SK-N-MC (cell line): ENCODE results near the gene MDH2.
"Not testable (repeated sequence)": the region's sequence is repeated elsewhere in the genome, so short reads cannot be mapped to it uniquely, and the experiment has no call there.

Source experiments
- DNase-seq: peaks from one replicate; pipeline ENCODE4 v3.0.0-alpha.2; 2011; ENCODE audit warnings: low read depth, low spot score
- H3K27ac ChIP-seq: fragments of 200-600 bp; sonication (generic); 2 replicates; pipeline ENCODE4 v1.5.1; 2016; ENCODE audit warnings: mixed run types
- H3K36me3 ChIP-seq: fragments of 200-600 bp; sonication (generic); 2 replicates; pipeline ENCODE4 v1.6.1; 2017; ENCODE audit warnings: antibody characterized with exemption, low read length, mixed read lengths; ENCODE audit not compliant: insufficient read depth
- H3K4me3 ChIP-seq: fragments of 200-600 bp; sonication (generic); 2 replicates; pipeline ENCODE4 v1.5.1; 2016
- H3K9ac ChIP-seq: fragments of 200-600 bp; sonication (generic); 2 replicates; pipeline ENCODE4 v1.8.0; 2017; ENCODE audit warnings: mixed run types, mixed read lengths; ENCODE audit not compliant: insufficient read length
- H3K9me3 ChIP-seq: fragments of 200-600 bp; sonication (generic); 2 replicates; pipeline ENCODE4 v1.6.1; 2017; ENCODE audit warnings: low read depth, mild to moderate bottlenecking, antibody characterized with exemption, low read length, moderate library complexity, mixed read lengths
- EZH2 ChIP-seq: fragments of 200-600 bp; sonication (generic); IDR thresholded peaks from one replicate; pipeline ENCODE4 v1.6.1; 2017; ENCODE audit warnings: antibody characterized with exemption
- FOXP2 ChIP-seq: optimal IDR thresholded peaks from 2 replicates; pipeline ENCODE3; 2011; ENCODE audit warnings: mild to moderate bottlenecking, moderate library complexity; ENCODE audit not compliant: insufficient read depth; ENCODE audit errors: extremely low read length, control extremely low read depth
- POLR2AphosphoS5 ChIP-seq: IDR thresholded peaks from 2 replicates; pipeline ENCODE4 v1.6.1; 2012; ENCODE audit warnings: mild to moderate bottlenecking, low read depth, low read length, borderline replicate concordance

The MDH2 gene

GRCh38 chr7:76011442-76011861 is 36.5 kb upstream of the MDH2 start:
- no peak for TF ChIP-seq FOXP2
- no peak for TF ChIP-seq POLR2AphosphoS5
- no peak for TF ChIP-seq EZH2
- Histone ChIP-seq H3K36me3 (no peaks in the 10 kb centered on the region), H3K4me3 (no peak overlapping the region), H3K27ac (no peak overlapping the region), H3K9ac (no peak overlapping the region), H3K9me3 (no peaks in the 10 kb centered on the region)
- no peak for DNase-seq

- no peaks in the 10 kb centered on the region for H3K36me3 ChIP-seq
- no peak for DNase-seq
- no peak overlapping the region for H3K27ac ChIP-seq
- H3K9ac ChIP-seq, result no peak overlapping the region
- H3K4me3 ChIP-seq, result no peak overlapping the region
- TF ChIP-seq POLR2AphosphoS5 (no peak), EZH2 (no peak), FOXP2 (no peak)
- no peaks in the 10 kb centered on the region for H3K9me3 ChIP-seq
Observed at GRCh38 chr7:76016191-76016947, 31.5 kb upstream of the MDH2 start.

- not testable (repeated sequence) for H3K27ac ChIP-seq, DNase-seq, H3K9me3 ChIP-seq, H3K4me3 ChIP-seq, H3K9ac ChIP-seq, H3K36me3 ChIP-seq
Observed at GRCh38 chr7:76018520-76018919, 29.4 kb upstream of the MDH2 start.

- H3K4me3 ChIP-seq, result no peak overlapping the region
- no peak for DNase-seq
- H3K9me3 ChIP-seq, result no peaks in the 10 kb centered on the region
- TF ChIP-seq POLR2AphosphoS5 (no peak), EZH2 (no peak), FOXP2 (no peak)
- no peak overlapping the region for H3K9ac ChIP-seq
- no peaks in the 10 kb centered on the region for H3K36me3 ChIP-seq
- no peak overlapping the region for H3K27ac ChIP-seq
Observed at GRCh38 chr7:76020031-76020714, 27.7 kb upstream of the MDH2 start.

- no peak overlapping the region for H3K9ac ChIP-seq
- H3K27ac ChIP-seq, result no peak overlapping the region
- DNase-seq, result no peak
- TF ChIP-seq POLR2AphosphoS5 (no peak), FOXP2 (no peak), EZH2 (no peak)
- no peaks in the 10 kb centered on the region for H3K36me3 ChIP-seq
- no peak overlapping the region for H3K4me3 ChIP-seq
- H3K9me3 ChIP-seq, result no peaks in the 10 kb centered on the region
Observed at GRCh38 chr7:76022026-76022780, 25.7 kb upstream of the MDH2 start.

GRCh38 chr7:76023002-76023401 is 24.9 kb upstream of the MDH2 start:
- Histone ChIP-seq H3K27ac (no peak overlapping the region), H3K4me3 (no peak overlapping the region), H3K36me3 (no peaks in the 10 kb centered on the region), H3K9me3 (no peaks in the 10 kb centered on the region), H3K9ac (no peak overlapping the region)
- DNase-seq, result no peak
- TF ChIP-seq POLR2AphosphoS5 (no peak), EZH2 (no peak), FOXP2 (no peak)

- not testable (repeated sequence) for H3K36me3 ChIP-seq, H3K4me3 ChIP-seq, H3K9me3 ChIP-seq, H3K9ac ChIP-seq, DNase-seq, H3K27ac ChIP-seq
Observed at GRCh38 chr7:76029682-76030081, 18.2 kb upstream of the MDH2 start.

GRCh38 chr7:76031964-76032363 is 15.9 kb upstream of the MDH2 start:
- no peaks in the 10 kb centered on the region for H3K9me3 ChIP-seq
- no peak overlapping the region for H3K9ac ChIP-seq
- no peak overlapping the region for H3K27ac ChIP-seq
- TF ChIP-seq FOXP2 (no peak), POLR2AphosphoS5 (no peak), EZH2 (no peak)
- H3K36me3 ChIP-seq, result no peaks in the 10 kb centered on the region
- DNase-seq, result no peak
- no peak overlapping the region for H3K4me3 ChIP-seq
